Kidney (tissue), 14 donors: ENCODE data around the gene POLE3. TPM values are rescaled to one million over a fixed set of nuclear protein-coding genes. Genes with fewer than 3 reads are reported as not detected.

Experiments
- DNase-seq, 5 donors: peaks; one replicate each; pipeline ENCODE4 v3.0.0-alpha.2; 2013 to 2020
- FAIRE-seq: peaks from 2 replicates; lab custom pipeline; 2012; peaks lifted over from hg19 to GRCh38; lab: Jason Lieb, UNC
- H3K27ac ChIP-seq, 2 donors: one replicate each; pipeline ENCODE4 v1.7.0; 2013; ENCODE audit warnings: low read depth in 2 of 2, low read length in 2 of 2, inconsistent platforms in 1 of 2
- H3K27me3 ChIP-seq: one replicate; pipeline ENCODE4 v1.7.1; 2013; ENCODE audit warnings: low read length, inconsistent platforms; ENCODE audit not compliant: control insufficient read depth, insufficient read depth
- H3K36me3 ChIP-seq, 3 donors: one replicate each; pipeline versions ENCODE4 v1.7.0 to v1.7.1; 2013; ENCODE audit warnings: low read length in 3 of 3, control low read depth in 1 of 3, inconsistent platforms in 1 of 3; ENCODE audit not compliant: insufficient read depth in 3 of 3, control insufficient read depth in 2 of 3
- H3K4me1 ChIP-seq, 3 donors: one replicate each; pipeline versions ENCODE4 v1.7.0 to v1.7.1; 2013; ENCODE audit warnings: low read length in 3 of 3, inconsistent platforms in 1 of 3, low read depth in 1 of 3; ENCODE audit not compliant: control insufficient read depth in 2 of 3, insufficient read depth in 2 of 3
- H3K4me3 ChIP-seq, 3 donors: one replicate each; pipeline versions ENCODE4 v1.7.0 to v1.8.1; 2013; ENCODE audit warnings: low read length in 3 of 3, control low read depth in 1 of 3, inconsistent platforms in 1 of 3
- H3K9ac ChIP-seq, 3 donors: one replicate each; pipeline versions ENCODE4 v1.7.0 to v1.7.1; 2013; ENCODE audit warnings: low read length in 3 of 3, control low read depth in 1 of 3, inconsistent platforms in 1 of 3
- H3K9me3 ChIP-seq, 3 donors: one replicate each; pipeline versions ENCODE4 v1.7.0 to v1.7.1; 2013; ENCODE audit warnings: low read length in 3 of 3, control low read depth in 1 of 3, inconsistent platforms in 1 of 3; ENCODE audit not compliant: control insufficient read depth in 2 of 3, insufficient read depth in 1 of 3
- intact Hi-C: fragments of 100-400 bp; cut with DNase I; formaldehyde crosslinking; loops from one replicate; pipeline ENCODE4 v1.11.1; 2022
- polyA plus RNA-seq: library from polyadenylated mRNA; stranded (reverse); fragments of 350-450 nt; fragmentation: Illumina TruSeq; extraction: RNeasy Lipid Tissue Mini Kit (QIAGEN cat#74804); gene quantifications from one replicate; pipeline ENCODE4 v1.2.3, GENCODE V29; 2014; ENCODE audit warnings: low read depth, low replicate concordance; ENCODE audit not compliant: insufficient read depth
- total RNA-seq: library from RNA; stranded (reverse); fragmentation: NEBNext Ultra II Directional; extraction: Animal tissue kit (Norgen Biotek cat#: 25700); gene quantifications from one replicate; pipeline ENCODE4 v1.2.1, GENCODE V29; 2021
- TF ChIP-seq, protein P1 (sequence below): IDR thresholded peaks from 3 replicates; pipeline ENCODE4 v1.5.1; 2012; ENCODE audit warnings: mild to moderate bottlenecking, moderate library complexity, borderline replicate concordance; ENCODE audit not compliant: insufficient read depth; ENCODE audit errors: extremely low read depth
- donor health status: control.
- donor health status: control.
- donor health status: control.
- donor health status: control.
- donor health status: control.
- donor health status: DM: yes; HTN: yes; CAD: no.
- donor health status: Normal renal cell carcinoma (clear cell type).

The POLE3 gene
- total and polyA plus RNA-seq, 2 donors from 2014 or later = 26.1 to 27.1 TPM

DNA sequence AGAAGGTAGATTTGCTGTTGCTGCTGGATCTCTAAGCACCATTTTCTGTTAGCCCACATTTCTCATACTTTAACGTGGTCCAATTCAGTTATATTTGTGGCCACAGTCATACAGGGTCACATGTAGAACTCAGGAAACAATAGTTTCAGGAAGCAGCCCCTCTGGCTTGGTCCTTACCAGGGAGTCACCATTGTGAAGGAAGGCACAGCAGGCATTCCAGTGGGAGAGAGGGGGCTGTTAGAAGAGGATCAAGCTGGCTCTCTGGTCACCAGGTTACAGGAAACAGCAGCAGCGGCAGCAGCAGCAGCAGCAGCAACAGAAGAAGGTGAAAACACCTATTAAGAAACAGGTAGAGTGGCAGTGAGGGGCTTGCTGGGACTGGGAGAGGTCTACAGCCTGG lies 14.6 kb upstream of the POLE3 start:
- Histone ChIP-seq H3K36me3 (no peaks in the 10 kb centered on the region), H3K9me3 (no peaks in the 10 kb centered on the region), H3K4me3 (no peak overlapping the region), H3K27me3 (no peaks in the 10 kb centered on the region), H3K9ac (no peak overlapping the region), H3K4me1 (no peaks in the 10 kb centered on the region), H3K27ac (no peak overlapping the region)
- TF ChIP-seq, protein P1, sequence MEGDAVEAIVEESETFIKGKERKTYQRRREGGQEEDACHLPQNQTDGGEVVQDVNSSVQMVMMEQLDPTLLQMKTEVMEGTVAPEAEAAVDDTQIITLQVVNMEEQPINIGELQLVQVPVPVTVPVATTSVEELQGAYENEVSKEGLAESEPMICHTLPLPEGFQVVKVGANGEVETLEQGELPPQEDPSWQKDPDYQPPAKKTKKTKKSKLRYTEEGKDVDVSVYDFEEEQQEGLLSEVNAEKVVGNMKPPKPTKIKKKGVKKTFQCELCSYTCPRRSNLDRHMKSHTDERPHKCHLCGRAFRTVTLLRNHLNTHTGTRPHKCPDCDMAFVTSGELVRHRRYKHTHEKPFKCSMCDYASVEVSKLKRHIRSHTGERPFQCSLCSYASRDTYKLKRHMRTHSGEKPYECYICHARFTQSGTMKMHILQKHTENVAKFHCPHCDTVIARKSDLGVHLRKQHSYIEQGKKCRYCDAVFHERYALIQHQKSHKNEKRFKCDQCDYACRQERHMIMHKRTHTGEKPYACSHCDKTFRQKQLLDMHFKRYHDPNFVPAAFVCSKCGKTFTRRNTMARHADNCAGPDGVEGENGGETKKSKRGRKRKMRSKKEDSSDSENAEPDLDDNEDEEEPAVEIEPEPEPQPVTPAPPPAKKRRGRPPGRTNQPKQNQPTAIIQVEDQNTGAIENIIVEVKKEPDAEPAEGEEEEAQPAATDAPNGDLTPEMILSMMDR = no peak
- no peak for DNase-seq
- no peak for FAIRE-seq
- intact Hi-C loops = no loop called here

DNA sequence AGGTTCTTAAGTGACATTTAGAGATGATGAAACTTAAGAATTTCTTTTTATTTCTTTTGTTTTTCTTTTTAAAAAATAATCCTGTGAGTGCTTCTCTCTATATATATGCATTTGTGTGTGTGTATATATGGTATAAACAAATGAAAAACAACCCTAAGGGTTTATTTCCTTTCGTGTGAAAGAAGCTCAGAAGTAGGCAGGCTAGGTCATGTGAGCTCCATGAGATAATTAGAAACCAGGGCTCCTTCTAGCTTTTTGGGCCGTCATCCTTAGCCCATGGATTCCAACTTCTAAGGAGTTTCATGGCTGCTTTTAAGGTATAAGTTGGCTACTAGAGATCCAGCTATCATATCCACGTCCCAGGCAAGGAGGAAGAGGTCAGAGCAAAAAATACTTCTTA lies 11.3 kb upstream of the POLE3 start:
- intact Hi-C loops = no loop called here
- no peaks in the 10 kb centered on the region for H3K9me3 ChIP-seq
- no peaks in the 10 kb centered on the region for H3K27me3 ChIP-seq
- H3K27ac ChIP-seq = no peak overlapping the region
- H3K9ac ChIP-seq = no peak overlapping the region
- TF ChIP-seq, protein P1 = no peak
- no peaks in the 10 kb centered on the region for H3K4me1 ChIP-seq
- no peak overlapping the region for H3K4me3 ChIP-seq
- no peaks in the 10 kb centered on the region for H3K36me3 ChIP-seq
- DNase-seq (no peak), FAIRE-seq (no peak)

DNA sequence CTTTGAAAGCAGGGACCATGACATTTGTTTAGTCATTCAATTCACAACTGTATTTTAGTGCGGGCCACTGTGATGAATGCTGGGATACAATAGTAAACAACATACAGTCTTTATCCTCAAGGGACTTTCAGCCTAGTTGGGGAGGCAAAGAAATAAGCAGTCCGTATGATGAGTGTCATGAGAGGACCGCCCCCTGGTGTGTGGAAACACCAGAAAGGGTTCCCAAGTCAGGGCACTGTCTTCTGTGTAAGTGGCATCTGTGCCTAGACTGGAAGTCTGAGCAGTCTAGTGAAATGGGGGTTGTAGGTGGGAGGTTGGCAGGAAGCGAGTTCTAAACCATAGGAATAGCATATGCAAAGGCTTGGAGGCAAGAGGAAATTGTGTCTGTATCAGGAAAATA lies 6.9 kb upstream of the POLE3 start:
- DNase-seq (no peak), FAIRE-seq (no peak)
- TF ChIP-seq, protein P1 = no peak
- Histone ChIP-seq H3K4me1 (no peaks in the 10 kb centered on the region), H3K27me3 (no peaks in the 10 kb centered on the region), H3K9ac (no peak overlapping the region), H3K36me3 (no peaks in the 10 kb centered on the region), H3K9me3 (no peaks in the 10 kb centered on the region), H3K27ac (no peak overlapping the region), H3K4me3 (no peak overlapping the region)
- intact Hi-C loops = no loop called here

DNA sequence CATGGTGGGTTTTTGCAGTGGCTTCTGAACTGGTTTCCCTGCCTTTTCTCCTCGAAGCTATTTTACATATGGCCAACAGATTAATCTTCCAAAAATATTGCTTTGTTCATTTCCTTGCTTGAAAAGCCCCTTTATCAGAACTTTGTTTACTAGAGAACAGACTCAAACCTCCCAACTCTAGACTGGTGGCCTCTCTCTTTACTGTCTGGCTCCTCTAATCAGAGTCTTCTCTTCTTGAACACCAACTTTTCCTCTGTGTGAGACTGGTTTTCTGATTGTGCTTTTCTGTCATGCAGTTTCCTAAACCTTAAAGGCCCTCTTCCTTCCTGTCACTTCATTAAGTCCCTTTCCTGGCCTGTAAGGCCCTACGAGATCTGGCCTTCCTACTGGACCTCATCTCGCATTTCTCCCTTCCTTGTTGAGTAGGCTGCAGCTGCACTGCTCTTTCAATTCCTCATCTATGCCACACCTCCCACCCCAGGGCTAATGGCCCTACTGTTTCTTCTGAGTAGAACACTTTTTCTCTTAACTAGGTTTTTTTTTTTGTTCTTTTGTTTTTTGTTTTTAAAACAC lies 5.8 kb upstream of the POLE3 start:
- DNase-seq (peak in 1 of 5 donors; percentile 18), FAIRE-seq (no peak)
- no peak overlapping the region for H3K27ac ChIP-seq

More for the DNA sequence above, 5.8 kb upstream of the POLE3 start:
- no peaks in the 10 kb centered on the region for H3K36me3 ChIP-seq
- H3K9me3 ChIP-seq = no peaks in the 10 kb centered on the region
- TF ChIP-seq, protein P1 = no peak
- intact Hi-C loops = no loop called here
- no peaks in the 10 kb centered on the region for H3K27me3 ChIP-seq
- H3K9ac ChIP-seq = no peak overlapping the region
- H3K4me1 ChIP-seq = no peaks in the 10 kb centered on the region
- no peak overlapping the region for H3K4me3 ChIP-seq
